NCI-H524 treated with DMSO at 0.1 percent for 48 hours (cell line): ENCODE results near the gene TAF1B.

Experiments
- DNase-seq: peaks from one replicate; lab custom pipeline; 2025; lab: John Stamatoyannopoulos, UW

The TAF1B gene

DNA sequence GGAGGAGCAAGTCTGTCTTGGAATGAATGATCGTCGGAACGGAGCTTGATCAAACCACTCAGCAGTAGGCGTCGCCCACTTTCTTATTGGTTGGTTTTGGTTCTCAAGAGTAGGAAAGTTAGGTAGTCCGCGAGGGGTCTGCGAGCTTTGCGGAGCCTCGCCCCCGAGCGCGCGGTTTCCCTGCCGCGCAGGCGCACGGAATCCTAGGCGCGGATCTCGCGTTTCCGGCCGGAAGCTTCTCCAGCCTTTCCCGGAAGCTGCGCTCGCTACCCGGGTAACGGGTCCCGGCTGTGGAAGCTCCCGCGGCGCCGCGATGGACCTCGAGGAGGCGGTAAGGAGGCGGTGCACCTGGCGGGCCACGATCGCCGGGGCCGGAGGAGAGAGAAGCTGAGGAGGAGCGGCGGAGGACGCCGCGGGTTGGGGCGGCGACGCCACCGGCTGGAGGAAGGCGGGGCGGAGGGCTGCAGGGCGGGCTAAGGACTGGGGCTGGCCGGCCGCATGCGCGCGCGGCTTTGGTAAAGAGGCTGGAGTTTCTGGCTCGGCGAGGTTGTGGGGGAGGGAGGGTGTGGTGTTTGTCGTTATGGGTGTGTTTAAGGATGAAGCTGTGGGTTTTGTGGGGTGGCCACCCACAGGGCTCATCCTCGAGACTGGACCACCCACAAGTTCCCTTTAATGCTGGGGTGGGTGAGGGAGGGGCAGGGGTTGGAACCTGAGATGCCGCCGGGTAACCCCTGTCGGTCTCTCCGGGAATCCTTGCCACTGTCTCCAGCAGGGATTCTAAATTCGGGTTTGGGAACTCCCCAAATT lies at the start of gene TAF1B:
Gene TAF1B, plus strand, starts transcription at position 246 of the 807 bp plus-strand sequence. Its CDS starts 68 bp downstream, at position 314.
- peak; percentile 94 for DNase-seq

DNA sequence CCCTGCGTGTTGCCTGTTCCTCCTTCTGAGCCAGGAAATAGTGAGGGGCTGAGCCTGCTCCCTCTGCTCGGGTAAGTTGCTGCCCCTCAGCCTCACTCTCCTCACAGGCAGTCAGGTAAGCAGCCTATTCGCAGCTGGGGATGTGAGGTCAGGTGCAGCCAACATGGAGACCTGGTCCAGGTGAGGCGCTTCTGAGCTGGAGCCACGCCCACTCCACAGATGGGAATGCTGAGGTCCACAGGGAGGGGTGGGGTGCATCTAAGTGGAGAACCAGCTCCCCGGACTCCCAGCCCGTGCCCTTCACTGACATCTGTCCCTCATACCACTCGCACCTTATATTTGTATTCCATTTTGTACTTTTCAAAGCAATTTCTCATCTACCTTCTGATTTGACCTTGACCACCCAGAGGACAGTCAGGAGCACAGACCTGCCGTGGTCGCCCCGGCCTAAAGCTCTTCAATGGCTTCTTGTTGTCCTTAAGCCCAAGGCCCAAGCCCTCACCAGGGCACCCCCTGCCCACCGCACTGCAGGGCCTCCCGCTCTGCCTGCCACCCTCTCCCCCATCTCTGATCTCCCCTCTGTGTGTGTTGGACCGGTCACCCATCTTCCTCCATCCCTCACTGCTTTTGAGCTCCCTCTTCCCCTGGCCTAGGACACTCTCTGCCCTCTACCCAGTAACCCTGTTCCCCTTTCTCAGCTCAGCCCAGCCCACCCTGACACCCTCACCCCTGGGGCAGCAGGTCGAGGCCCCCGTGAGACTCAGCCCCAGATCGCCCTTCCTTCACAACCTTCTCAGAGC lies 49.2 kb upstream of the TAF1B start:
- no peak for DNase-seq

DNA sequence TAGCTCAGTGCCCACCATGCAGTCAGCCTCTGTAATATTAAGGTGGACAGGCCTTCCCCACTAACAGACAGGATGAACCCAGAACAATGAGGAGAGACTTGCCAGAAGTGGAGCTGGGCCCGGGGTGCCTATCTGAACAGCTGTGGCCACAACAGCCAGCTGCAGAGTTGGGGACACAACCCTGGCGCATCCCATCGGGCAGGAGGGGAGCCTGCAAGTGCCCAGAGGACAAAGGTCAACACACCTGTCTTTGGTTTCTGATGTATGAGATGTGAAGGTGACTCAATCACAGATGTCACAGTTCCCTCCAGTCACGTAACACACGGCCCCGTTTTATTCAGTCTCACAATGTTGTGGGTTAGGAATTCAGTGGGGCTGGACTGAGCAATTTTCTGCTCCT lies 48.2 kb upstream of the TAF1B start:
- no peak for DNase-seq

- DNase-seq: no peak
Observed at GRCh38 chr2:9796056-9797010, 46.9 kb upstream of the TAF1B start.

DNA sequence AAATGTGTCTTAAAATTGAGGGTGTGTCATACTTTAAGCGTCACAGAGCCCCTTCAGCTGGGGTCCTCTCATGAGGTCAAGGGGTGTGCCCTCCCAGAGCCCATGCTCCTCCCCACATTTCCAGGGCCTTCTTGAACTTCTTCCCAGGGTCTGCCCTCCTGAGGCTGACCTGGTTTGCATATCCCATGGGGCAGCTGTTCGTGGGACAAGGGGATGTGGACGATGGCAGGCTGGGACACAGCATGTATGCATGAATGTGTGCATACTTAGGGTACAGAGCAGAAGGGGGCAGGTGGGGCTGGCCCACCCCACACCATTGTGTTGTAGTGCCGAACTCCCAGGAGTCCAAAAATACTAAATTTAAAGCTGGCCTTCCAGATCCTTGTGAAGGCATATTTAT lies 46.2 kb upstream of the TAF1B start:
- DNase-seq: no peak

DNA sequence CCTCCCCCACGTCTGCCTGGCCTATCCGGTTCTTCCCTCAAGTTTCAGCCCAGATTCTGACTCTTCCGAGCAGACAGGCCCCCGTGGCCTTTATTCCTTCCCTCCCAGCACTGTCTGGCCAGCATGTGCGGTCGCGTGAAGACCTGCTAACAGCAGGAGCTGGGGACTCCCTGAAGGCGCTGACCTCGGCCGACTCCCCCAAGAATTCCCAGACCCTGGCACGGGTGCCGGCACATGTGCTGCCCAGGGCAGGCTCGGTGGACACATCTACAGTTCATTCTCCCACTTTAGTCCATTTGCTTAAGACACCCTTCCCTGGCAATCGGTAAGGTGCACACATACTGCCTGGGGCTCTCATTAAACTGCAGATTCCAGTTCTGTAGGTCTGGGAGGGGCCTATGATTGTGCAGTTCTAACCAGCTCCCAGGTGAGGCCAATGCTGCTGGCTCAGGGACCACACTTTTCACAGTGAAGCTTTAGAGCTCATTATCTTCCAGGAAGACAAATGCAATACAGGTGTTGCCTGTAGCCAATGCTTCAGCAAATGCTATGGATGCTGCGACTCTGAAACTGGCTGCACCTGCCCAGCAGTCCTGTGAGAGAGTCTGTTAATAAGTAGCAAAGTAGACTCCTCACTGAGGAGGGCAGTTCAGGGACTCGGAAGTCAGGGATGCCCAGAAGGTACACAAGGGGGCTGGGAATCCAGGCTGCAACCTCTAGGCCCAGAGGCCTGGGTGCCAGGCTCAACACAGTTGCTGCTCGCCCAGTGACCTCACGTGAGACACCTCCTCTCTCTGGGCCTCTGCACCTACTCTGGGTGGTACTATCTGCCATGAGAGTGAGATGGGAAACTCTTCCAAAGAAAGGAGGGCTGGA lies 45.4 kb upstream of the TAF1B start:
- DNase-seq: no peak

DNA sequence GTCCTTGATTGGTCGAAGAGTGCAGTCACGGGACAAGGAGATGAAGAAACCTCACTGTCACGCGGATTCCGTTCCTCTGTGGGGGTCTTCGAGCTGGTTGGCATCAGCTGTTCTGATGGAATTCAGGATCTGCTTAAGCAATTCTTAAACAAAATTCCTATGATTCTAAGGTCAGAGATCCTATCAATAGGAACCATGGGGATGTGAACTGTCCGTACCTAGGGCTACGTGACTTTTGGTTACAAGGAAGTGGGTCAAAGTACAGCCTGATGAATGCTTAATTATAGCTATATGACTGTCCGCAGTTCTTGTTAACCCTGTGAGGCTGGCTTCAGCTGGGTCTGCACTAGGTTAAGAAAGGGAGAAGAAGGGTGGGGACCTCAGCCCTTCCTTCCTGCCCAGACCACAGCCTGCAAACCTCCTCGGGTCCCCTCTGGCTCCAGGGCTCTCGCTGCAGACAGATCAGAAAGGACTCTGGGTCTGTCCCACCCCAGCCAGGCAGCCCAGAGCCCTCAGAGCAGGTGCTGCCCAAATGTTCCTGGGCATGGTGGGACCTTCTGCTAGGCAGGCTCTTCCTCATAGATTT lies 44.2 kb upstream of the TAF1B start:
- no peak for DNase-seq

- no peak for DNase-seq
Observed at GRCh38 chr2:9799729-9800632, 43.3 kb upstream of the TAF1B start.

DNA sequence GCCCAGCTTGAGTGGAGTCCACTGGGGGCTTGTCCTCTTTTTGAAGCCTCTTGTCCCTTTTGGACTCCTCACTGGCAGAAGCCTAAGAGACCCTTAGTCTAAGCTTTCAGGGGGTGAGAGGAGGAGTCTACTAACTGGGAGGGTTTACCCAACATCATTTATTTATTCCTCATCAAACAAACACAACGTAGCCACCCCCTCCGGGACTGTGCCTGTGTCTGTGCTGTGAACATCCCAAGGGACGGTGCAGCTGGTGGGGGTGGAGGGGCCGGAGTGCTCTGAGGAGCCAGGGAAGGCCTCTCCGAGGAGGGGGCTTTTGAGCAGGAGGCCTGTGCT lies 42.7 kb upstream of the TAF1B start:
- no peak for DNase-seq

- no peak for DNase-seq
Observed at GRCh38 chr2:9800975-9801726, 42.1 kb upstream of the TAF1B start.

DNA sequence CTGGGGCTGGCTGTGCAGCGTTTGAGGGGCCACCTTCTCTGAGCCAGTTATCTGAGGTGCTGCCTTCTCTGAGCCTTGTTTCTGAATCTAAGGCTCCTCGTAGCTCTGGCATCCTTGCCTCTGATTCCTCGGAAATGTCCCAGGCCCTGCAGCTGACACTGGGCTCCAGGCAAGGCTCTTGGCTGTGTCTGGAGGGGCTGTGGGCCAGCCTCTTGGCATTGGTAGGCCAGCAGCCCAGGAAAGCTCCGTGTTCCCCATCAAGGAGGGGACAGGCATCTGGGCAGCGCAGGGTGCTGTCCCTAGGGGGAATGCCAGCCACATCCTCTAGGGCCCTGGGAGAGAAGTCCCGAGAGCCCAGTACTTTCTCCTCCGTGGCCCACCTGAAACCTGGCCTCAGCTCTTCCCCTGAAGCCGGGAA lies 40.7 kb upstream of the TAF1B start:
- DNase-seq: no peak

GRCh38 chr2:9803023-9803805 lies 40.1 kb upstream of the TAF1B start:
- DNase-seq: no peak

DNA sequence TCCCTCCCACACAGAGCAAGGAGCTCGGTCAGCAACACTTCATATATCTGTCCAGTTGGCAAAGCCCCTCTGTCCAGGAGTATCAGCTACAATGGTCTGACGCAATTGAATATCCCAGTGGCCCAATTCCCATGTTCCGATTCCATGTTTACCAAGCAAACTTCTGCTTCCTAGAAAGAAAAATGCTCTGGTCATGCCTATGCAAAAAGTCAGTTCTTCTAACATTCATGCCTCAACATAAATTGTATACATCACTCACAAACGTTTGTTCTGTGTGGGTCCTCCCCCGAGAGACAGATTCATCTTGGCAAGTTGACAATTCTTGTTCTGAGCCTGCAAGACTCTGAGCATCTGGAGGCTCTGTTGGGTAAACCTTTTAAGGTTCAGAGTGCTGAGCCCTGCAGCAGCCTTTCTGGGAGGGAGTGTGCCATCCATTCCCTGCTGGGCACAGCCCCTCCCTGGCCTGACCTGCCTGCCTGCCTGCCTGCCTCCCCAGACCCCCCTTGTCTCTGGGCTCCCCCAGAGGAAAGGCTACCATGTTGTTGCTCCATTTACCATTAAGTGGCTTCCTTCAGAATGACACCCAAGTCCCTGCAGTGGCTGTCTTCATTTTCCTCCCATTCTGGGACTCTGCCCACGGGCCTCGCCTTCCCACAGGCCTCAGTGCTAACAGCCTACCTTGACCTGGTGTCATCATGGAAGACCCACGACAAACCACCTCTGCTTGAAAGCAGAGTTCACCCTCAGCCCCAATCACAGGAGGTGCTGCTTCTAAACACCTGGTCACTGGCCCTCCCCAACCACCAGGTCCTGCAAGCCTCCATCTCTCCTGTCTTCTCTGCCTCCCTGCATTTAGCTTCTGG lies 37.6 kb upstream of the TAF1B start:
- DNase-seq: no peak

GRCh38 chr2:9806298-9806610 lies 37.0 kb upstream of the TAF1B start:
- no peak for DNase-seq

- no peak for DNase-seq
Observed at GRCh38 chr2:9806656-9807055, 36.6 kb upstream of the TAF1B start.

GRCh38 chr2:9807056-9807455 lies 36.2 kb upstream of the TAF1B start:
- no peak for DNase-seq

GRCh38 chr2:9807555-9808305 lies 35.5 kb upstream of the TAF1B start:
- no peak for DNase-seq
